ENCODE data around the gene NSL1.
"Not testable (repeated sequence)": the region's sequence is repeated elsewhere in the genome, so short reads cannot be mapped to it uniquely, and the experiment has no call there.

Gene NSL1

GRCh38 chr1:212814537-212815334 is 23.2 kb upstream of the NSL1 start:
- no peaks in the 10 kb centered on the region for H3K27me3 Mint-ChIP-seq
- peaks cover 5% of the 10 kb centered on the region for H3K4me1 Mint-ChIP-seq
- peaks cover 10% of the 10 kb centered on the region for H3K36me3 Mint-ChIP-seq
- DNase-seq (ENCODE audit: low spot score in 2 of 2) = no peak
- no peak for ATAC-seq (ENCODE audit: low read depth)
- no peak overlapping the region for H3K4me3 Mint-ChIP-seq
- no peak overlapping the region for H3K27ac Mint-ChIP-seq
- no peaks in the 10 kb centered on the region for H3K9me3 Mint-ChIP-seq

- H3K4me1 Mint-ChIP-seq = no peaks in the 10 kb centered on the region
- no peak overlapping the region for H3K27ac Mint-ChIP-seq
- H3K4me3 Mint-ChIP-seq = no peak overlapping the region
- DNase-seq (ENCODE audit: low spot score in 2 of 2) (no peak), ATAC-seq (ENCODE audit: low read depth) (no peak)
- no peaks in the 10 kb centered on the region for H3K27me3 Mint-ChIP-seq
- H3K36me3 Mint-ChIP-seq = peaks cover 19% of the 10 kb centered on the region
- no peaks in the 10 kb centered on the region for H3K9me3 Mint-ChIP-seq
Observed at GRCh38 chr1:212805767-212806166, 14.2 kb upstream of the NSL1 start.

GRCh38 chr1:212797681-212798080 is 6.1 kb upstream of the NSL1 start:
- Mint-ChIP-seq H3K9me3 (peaks cover 4% of the 10 kb centered on the region), H3K27me3 (no peaks in the 10 kb centered on the region), H3K4me1 (peaks cover 20% of the 10 kb centered on the region), H3K4me3 (no peak overlapping the region), H3K27ac (no peak overlapping the region), H3K36me3 (peaks cover 23% of the 10 kb centered on the region)
- ATAC-seq (ENCODE audit: low read depth) (no peak), DNase-seq (ENCODE audit: low spot score in 2 of 2) (no peak)

GRCh38 chr1:212794561-212795014 is 3.0 kb upstream of the NSL1 start:
- H3K27me3 Mint-ChIP-seq = no peaks in the 10 kb centered on the region
- peak overlapping the region; percentile 58 for H3K4me3 Mint-ChIP-seq
- H3K36me3 Mint-ChIP-seq = peaks cover 13% of the 10 kb centered on the region
- peak; percentile 28 to 64 for DNase-seq (ENCODE audit: low spot score in 2 of 2)
- H3K4me1 Mint-ChIP-seq = peaks cover 18% of the 10 kb centered on the region
- H3K27ac Mint-ChIP-seq = peak overlapping the region; percentile 51
- peak; percentile 92 for ATAC-seq (ENCODE audit: low read depth)
- H3K9me3 Mint-ChIP-seq = peaks cover 4% of the 10 kb centered on the region

DNA sequence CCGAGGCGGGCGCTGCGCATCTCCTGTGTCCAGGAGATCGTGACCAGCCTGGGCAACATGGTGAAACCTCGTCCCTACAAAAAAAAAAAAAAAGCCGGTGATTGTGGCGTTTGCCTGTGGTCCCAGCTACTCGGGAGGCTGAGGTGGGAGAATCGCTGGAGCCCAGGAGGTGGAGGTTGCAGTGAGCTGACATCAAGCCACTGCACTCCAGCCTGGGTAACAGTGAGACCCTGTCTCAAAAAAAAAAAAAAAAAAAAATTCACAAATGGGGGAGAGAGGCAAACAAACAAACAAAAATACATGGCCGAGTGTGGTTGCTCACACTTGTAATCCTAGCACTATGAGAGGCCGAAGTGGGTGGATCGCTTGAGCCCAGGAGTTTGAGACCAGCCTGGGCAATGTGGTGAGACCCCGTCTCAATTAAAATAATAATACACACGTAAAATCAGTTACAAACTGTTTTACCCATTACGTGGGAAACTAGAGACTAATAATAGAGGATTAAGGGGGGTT is 875 bp upstream of the NSL1 start:
- Mint-ChIP-seq H3K27me3 (no peaks in the 10 kb centered on the region), H3K27ac (peak overlapping the region; percentile 93), H3K9me3 (peaks cover 4% of the 10 kb centered on the region), H3K4me1 (peaks cover 15% of the 10 kb centered on the region), H3K36me3 (peaks cover 9% of the 10 kb centered on the region), H3K4me3 (peak overlapping the region; percentile 99)
- DNase-seq (ENCODE audit: low spot score in 2 of 2) = no peak
- no peak for ATAC-seq (ENCODE audit: low read depth)

- peak overlapping the region; percentile 99 for H3K4me3 Mint-ChIP-seq
- peak overlapping the region; percentile 93 for H3K27ac Mint-ChIP-seq
- ATAC-seq (ENCODE audit: low read depth) = peak; percentile 30
- H3K9me3 Mint-ChIP-seq = peaks cover 4% of the 10 kb centered on the region
- peaks cover 15% of the 10 kb centered on the region for H3K4me1 Mint-ChIP-seq
- DNase-seq (ENCODE audit: low spot score in 2 of 2) = no peak
- no peaks in the 10 kb centered on the region for H3K27me3 Mint-ChIP-seq
- H3K36me3 Mint-ChIP-seq = peaks cover 7% of the 10 kb centered on the region
Observed at GRCh38 chr1:212791261-212791675, 309 bp downstream of the NSL1 start.

GRCh38 chr1:212785871-212786270 is 5.7 kb downstream of the NSL1 start:
- Mint-ChIP-seq H3K36me3 (peaks cover 19% of the 10 kb centered on the region), H3K27me3 (no peaks in the 10 kb centered on the region), H3K27ac (peak overlapping the region; percentile 72), H3K4me1 (peaks cover 9% of the 10 kb centered on the region), H3K9me3 (no peaks in the 10 kb centered on the region), H3K4me3 (no peak overlapping the region)
- ATAC-seq (ENCODE audit: low read depth) (no peak), DNase-seq (ENCODE audit: low spot score in 2 of 2) (no peak)

GRCh38 chr1:212783976-212784375 is 7.6 kb downstream of the NSL1 start:
- peaks cover 9% of the 10 kb centered on the region for H3K4me1 Mint-ChIP-seq
- no peak overlapping the region for H3K4me3 Mint-ChIP-seq
- ATAC-seq (ENCODE audit: low read depth) (no peak), DNase-seq (ENCODE audit: low spot score in 2 of 2) (no peak)
- no peaks in the 10 kb centered on the region for H3K27me3 Mint-ChIP-seq
- H3K9me3 Mint-ChIP-seq = no peaks in the 10 kb centered on the region
- no peak overlapping the region for H3K27ac Mint-ChIP-seq
- H3K36me3 Mint-ChIP-seq = peaks cover 19% of the 10 kb centered on the region

- peaks cover 23% of the 10 kb centered on the region for H3K36me3 Mint-ChIP-seq
- H3K9me3 Mint-ChIP-seq = no peaks in the 10 kb centered on the region
- H3K4me1 Mint-ChIP-seq = peaks cover 6% of the 10 kb centered on the region
- H3K4me3 Mint-ChIP-seq = no peak overlapping the region
- peak; percentile 34 for ATAC-seq (ENCODE audit: low read depth)
- no peak overlapping the region for H3K27ac Mint-ChIP-seq
- DNase-seq (ENCODE audit: low spot score in 2 of 2) = no peak
- no peaks in the 10 kb centered on the region for H3K27me3 Mint-ChIP-seq
Observed at GRCh38 chr1:212782422-212783154, 9.0 kb downstream of the NSL1 start.

- peaks cover 6% of the 10 kb centered on the region for H3K4me1 Mint-ChIP-seq
- DNase-seq (ENCODE audit: low spot score in 2 of 2) (no peak), ATAC-seq (ENCODE audit: low read depth) (no peak)
- H3K4me3 Mint-ChIP-seq = no peak overlapping the region
- no peaks in the 10 kb centered on the region for H3K9me3 Mint-ChIP-seq
- H3K27ac Mint-ChIP-seq = no peak overlapping the region
- H3K27me3 Mint-ChIP-seq = no peaks in the 10 kb centered on the region
- H3K36me3 Mint-ChIP-seq = peaks cover 30% of the 10 kb centered on the region
Observed at GRCh38 chr1:212781225-212781624, 10.4 kb downstream of the NSL1 start.

DNA sequence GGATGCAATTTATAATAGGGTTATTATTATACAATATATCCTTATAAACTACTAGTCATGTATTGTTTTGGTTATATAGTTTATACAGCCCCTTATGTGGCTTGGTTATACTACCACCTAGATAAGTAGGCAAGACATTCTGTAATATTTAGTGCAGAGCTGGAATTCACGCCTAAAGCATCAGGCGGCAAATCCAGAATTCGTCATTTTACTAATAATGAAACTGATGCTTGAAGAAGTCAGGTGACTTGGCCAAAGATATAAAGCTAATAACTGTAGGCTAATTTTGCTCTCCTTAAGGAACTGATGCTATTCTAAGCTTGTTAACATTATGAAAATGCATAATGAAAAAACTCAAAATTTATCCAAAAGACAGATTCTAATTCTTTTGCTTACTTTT is 10.8 kb downstream of the NSL1 start:
- DNase-seq (ENCODE audit: low spot score in 2 of 2) (no peak), ATAC-seq (ENCODE audit: low read depth) (no peak)
- Mint-ChIP-seq H3K36me3 (peaks cover 27% of the 10 kb centered on the region), H3K27me3 (no peaks in the 10 kb centered on the region), H3K4me1 (peaks cover 6% of the 10 kb centered on the region), H3K27ac (no peak overlapping the region), H3K4me3 (no peak overlapping the region), H3K9me3 (no peaks in the 10 kb centered on the region)

DNA sequence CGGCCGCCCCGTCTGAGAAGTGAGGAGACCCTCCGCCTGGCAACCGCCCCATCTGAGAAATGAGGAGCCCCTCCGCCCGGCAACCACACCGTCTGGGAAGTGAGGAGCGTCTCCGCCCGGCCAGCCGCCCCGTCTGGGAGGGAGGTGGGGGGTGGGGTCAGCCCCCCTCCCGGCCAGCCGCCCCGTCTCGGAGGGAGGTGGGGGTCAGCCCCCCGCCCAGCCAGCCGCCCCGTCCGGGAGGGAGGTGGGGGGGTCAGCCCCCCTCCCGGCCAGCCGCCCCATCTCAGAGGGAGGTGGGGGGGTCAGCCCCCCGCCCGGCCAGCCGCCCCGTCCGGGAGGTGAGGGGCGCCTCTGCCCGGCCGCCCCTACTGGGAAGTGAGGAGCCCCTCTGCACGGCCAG is 12.5 kb downstream of the NSL1 start:
- not testable (repeated sequence) for H3K9me3 Mint-ChIP-seq; ATAC-seq (ENCODE audit: low read depth); H3K4me3 Mint-ChIP-seq; H3K4me1 Mint-ChIP-seq; DNase-seq (ENCODE audit: low spot score in 2 of 2); H3K27me3 Mint-ChIP-seq; H3K27ac Mint-ChIP-seq
- peaks cover 29% of the 10 kb centered on the region for H3K36me3 Mint-ChIP-seq

DNA sequence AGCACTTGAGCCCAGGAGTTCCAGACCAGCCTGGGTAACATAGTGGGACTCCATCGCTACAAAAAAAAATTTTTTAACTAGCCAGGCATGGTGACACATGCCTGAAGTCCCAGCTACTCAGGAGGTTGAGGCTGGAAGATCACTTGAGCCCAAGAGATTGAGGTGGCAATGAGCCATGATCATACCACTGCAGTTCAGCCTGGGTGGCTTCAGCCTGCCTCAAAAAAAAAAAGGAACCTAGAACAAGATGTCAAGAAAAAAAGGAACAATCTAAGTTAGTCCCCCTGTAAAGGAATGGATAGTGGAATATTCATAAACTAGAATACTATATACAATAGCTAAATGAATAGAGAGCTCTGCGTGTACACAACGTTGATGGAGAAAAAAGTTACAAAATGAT is 14.4 kb downstream of the NSL1 start:
- no peaks in the 10 kb centered on the region for H3K27me3 Mint-ChIP-seq
- no peak overlapping the region for H3K4me3 Mint-ChIP-seq
- H3K27ac Mint-ChIP-seq = no peak overlapping the region
- H3K36me3 Mint-ChIP-seq = peaks cover 37% of the 10 kb centered on the region
- H3K4me1 Mint-ChIP-seq = peaks cover 18% of the 10 kb centered on the region
- no peak for DNase-seq (ENCODE audit: low spot score in 2 of 2)
- no peak for ATAC-seq (ENCODE audit: low read depth)
- H3K9me3 Mint-ChIP-seq = no peaks in the 10 kb centered on the region

DNA sequence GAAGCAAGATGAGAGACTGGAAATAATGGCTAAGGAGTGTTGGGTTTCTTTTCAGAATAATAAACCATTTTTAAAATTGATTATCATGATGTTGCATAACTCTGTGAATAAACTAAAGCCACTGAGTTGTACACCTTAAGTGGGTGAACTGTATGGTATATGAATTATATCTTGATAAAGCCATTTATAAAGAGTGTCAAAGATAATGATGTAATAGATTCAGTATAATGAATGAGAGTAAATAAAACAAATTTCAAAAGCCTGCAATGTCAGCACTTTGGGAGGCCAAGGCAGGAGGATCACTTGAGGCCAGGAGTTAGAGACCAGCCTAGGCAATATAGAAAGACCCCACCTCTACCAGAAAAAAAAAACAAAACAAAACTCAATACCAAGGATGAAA is 16.3 kb downstream of the NSL1 start:
- H3K4me1 Mint-ChIP-seq = peaks cover 18% of the 10 kb centered on the region
- DNase-seq (ENCODE audit: low spot score in 2 of 2) = no peak
- no peaks in the 10 kb centered on the region for H3K27me3 Mint-ChIP-seq
- H3K27ac Mint-ChIP-seq = no peak overlapping the region
- H3K36me3 Mint-ChIP-seq = peaks cover 52% of the 10 kb centered on the region
- no peak overlapping the region for H3K4me3 Mint-ChIP-seq
- no peaks in the 10 kb centered on the region for H3K9me3 Mint-ChIP-seq
- ATAC-seq (ENCODE audit: low read depth) = no peak

Data from memory B cell (primary cell).